ENCODE data around the gene AHRR. TPM values are rescaled to one million over a fixed set of nuclear protein-coding genes. Genes with fewer than 3 reads are reported as not detected.

AHRR gene
- total RNA-seq, 4 donors from 2014 or later = 1.3 to 8.8 (median 1.5) TPM

DNA sequence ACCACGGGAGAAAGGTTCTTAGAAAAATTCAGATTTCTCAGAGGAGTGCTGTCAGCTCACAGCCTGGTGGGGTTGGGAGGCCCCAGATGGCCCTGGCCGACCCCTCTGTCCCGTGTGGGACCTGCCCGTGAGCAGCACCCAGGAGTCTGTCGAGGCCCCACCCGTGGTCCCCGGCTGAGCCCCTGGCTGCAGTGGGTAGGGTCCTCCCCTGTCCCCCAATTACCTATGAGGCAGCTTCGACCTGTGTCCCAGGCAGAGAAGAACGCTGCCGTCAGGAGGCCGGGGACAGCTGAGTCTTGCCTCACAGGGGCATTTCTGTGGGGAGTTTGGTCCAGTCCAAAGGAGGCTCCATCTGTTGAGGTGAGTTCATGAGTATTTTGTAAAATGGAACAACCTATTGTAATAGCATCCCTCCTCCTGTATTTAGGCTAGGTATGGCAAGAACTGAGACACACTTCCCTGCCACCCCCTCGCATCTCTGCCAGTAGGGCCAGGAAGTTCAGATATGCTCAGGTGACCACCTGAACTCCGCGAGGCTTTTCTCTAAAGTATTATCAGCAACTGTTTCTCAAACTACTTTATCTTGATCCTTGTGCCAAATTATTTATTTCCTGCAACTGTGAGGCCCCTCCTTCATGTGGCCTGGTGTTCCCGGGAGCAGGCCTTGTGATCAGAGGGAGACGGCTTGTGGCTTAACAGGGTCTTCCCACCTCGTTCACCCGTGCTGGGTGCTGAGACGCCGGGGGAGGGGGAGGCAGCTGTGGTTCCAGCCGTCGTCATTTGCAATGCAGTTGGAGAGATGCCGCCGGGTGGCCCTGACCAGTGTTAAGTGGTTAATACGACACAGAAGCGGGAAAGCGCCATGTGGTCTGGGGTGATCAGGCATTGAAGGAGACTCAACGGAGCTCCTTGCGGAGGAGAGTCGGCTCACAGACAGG, 1.7 kb downstream of the AHRR start:
- in situ Hi-C loops (cut with MboI; ENCODE audit: low pct_ligation_motif_present in 1 of 4, low pct_unique_long_range_greater_than_20kb in 1 of 4, low sequenced_read_pairs in 3 of 4) = no loop called here
- DNase-seq = no peak
- WGBS, 2 donors (ENCODE audit: low coverage in 1 of 2) = 63 to 70% methylated on average over 2 to 30 of the region's 30 CpGs
- intact Hi-C loops (cut with DNase I; ENCODE audit: low total_unique reads) = no loop called here
- H3K4me3 ChIP-seq = peak overlapping the region in 1 of 4 donors; percentile 57
- no peaks in the 10 kb centered on the region for H3K36me3 ChIP-seq
- peaks cover 61% of the 10 kb centered on the region for H3K27me3 ChIP-seq
- peak overlapping the region in 1 of 4 donors; percentile 41 for H3K27ac ChIP-seq
- TF ChIP-seq EP300 (IDR thresholded peaks at IDR 0.05; ENCODE audit: low read depth) (no peak), POLR2AphosphoS5 (IDR thresholded peaks at IDR 0.05) (no peak), POLR2A (IDR thresholded peaks at IDR 0.05) (no peak)
- TF ChIP-seq, protein P1, sequence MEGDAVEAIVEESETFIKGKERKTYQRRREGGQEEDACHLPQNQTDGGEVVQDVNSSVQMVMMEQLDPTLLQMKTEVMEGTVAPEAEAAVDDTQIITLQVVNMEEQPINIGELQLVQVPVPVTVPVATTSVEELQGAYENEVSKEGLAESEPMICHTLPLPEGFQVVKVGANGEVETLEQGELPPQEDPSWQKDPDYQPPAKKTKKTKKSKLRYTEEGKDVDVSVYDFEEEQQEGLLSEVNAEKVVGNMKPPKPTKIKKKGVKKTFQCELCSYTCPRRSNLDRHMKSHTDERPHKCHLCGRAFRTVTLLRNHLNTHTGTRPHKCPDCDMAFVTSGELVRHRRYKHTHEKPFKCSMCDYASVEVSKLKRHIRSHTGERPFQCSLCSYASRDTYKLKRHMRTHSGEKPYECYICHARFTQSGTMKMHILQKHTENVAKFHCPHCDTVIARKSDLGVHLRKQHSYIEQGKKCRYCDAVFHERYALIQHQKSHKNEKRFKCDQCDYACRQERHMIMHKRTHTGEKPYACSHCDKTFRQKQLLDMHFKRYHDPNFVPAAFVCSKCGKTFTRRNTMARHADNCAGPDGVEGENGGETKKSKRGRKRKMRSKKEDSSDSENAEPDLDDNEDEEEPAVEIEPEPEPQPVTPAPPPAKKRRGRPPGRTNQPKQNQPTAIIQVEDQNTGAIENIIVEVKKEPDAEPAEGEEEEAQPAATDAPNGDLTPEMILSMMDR (IDR thresholded peaks at IDR 0.05) = no peak
- no peaks in the 10 kb centered on the region for H3K9me3 ChIP-seq
- peaks cover 8 to 24% (median 20%) of the 10 kb centered on the region in 4 donors for H3K4me1 ChIP-seq

DNA sequence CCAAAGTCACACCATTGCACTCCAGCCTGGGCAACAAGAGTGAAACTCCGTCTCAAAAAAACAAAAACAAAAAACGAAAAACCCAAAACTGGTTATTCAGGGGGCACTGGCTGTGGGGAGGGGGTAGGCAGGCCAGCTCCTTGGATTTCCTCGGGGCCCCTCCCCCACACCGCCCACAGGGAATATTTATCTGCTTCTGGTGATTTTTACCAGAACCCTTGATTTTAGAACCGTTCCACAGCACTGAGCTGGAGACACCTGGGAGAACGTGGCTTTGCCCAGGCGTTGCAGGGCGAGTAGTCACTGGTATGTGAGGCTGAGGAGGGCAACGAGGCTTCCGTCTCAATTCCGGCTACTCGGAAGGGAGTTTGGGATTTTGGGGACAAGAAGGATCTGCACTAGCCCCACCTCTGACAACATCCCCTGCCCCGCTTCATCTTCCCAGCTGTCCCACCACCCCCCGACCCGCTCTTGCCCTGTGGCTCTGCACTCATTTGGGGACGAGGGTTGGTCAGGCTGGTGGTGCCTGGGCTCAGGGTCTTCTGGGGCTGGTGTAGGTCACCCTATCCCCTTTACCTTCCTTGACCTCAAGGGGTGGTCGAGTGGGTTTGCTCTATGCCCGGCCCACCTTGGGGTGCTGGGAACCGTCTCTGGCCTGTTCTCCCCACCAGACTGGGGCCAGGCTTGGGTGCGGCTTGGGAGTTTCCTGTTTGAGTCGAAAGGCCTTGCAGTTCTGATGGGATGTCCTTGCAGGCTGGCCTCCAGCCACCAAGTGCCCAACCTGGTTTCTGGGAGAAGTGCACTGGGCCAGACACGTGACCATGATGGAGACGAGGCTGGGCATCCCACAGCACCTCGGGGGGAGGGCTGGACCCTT, 3.5 kb downstream of the AHRR start:
- Histone ChIP-seq H3K27me3 (peaks cover 44% of the 10 kb centered on the region), H3K36me3 (no peaks in the 10 kb centered on the region), H3K27ac (no peak overlapping the region), H3K4me3 (no peak overlapping the region), H3K4me1 (peaks cover 8 to 24% (median 20%) of the 10 kb centered on the region in 4 donors), H3K9me3 (no peaks in the 10 kb centered on the region)
- WGBS, 2 donors (ENCODE audit: low coverage in 1 of 2) = 75 to 84% methylated on average over 5 to 23 of the region's 24 CpGs
- intact Hi-C loops (cut with DNase I; ENCODE audit: low total_unique reads) = no loop called here
- TF ChIP-seq POLR2A (IDR thresholded peaks at IDR 0.05) = no peak
- no peak for TF ChIP-seq POLR2AphosphoS5 (IDR thresholded peaks at IDR 0.05)
- no peak for TF ChIP-seq EP300 (IDR thresholded peaks at IDR 0.05; ENCODE audit: low read depth)
- TF ChIP-seq, protein P1 (IDR thresholded peaks at IDR 0.05) = no peak
- DNase-seq = no peak
- in situ Hi-C loops (cut with MboI; ENCODE audit: low pct_ligation_motif_present in 1 of 4, low pct_unique_long_range_greater_than_20kb in 1 of 4, low sequenced_read_pairs in 3 of 4) = no loop called here

DNA sequence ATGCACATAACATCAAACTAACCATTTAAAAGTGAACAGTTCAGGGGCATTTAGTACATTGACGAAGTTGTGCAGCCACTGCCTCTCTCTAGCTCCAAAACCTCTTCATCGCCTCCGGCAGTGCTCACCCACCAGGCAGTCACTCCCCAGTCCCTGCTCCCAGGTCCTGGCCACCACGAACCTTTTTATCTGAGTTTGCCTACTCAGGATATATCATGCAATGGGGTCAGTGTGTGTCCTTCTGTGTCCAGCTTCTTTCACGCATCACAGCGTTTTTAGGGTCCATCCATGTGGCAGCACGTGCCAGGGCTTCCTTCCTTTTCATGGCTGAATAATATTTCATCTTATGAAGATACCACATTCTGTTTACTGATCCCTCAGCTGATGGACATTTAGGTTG, 4.6 kb downstream of the AHRR start:
- Histone ChIP-seq H3K27me3 (peaks cover 33% of the 10 kb centered on the region), H3K9me3 (no peaks in the 10 kb centered on the region)
- 86 to 90% methylated on average over 7 of the region's 7 CpGs for WGBS, 2 donors (ENCODE audit: low coverage in 1 of 2)

More for the DNA sequence above, 4.6 kb downstream of the AHRR start:
- Histone ChIP-seq H3K36me3 (no peaks in the 10 kb centered on the region), H3K4me3 (no peak overlapping the region), H3K4me1 (peaks cover 2 to 15% (median 13%) of the 10 kb centered on the region in 4 donors), H3K27ac (no peak overlapping the region)
- intact Hi-C loops (cut with DNase I; ENCODE audit: low total_unique reads) (no loop called here), in situ Hi-C loops (cut with MboI; ENCODE audit: low pct_ligation_motif_present in 1 of 4, low pct_unique_long_range_greater_than_20kb in 1 of 4, low sequenced_read_pairs in 3 of 4) (no loop called here)
- TF ChIP-seq, protein P1 (IDR thresholded peaks at IDR 0.05) = no peak
- no peak for TF ChIP-seq POLR2AphosphoS5 (IDR thresholded peaks at IDR 0.05)
- TF ChIP-seq POLR2A (IDR thresholded peaks at IDR 0.05) = no peak
- TF ChIP-seq EP300 (IDR thresholded peaks at IDR 0.05; ENCODE audit: low read depth) = no peak
- DNase-seq = no peak

Data from transverse colon (tissue), 4 donors.